PC-9 (cell line): ENCODE results near the gene HHLA2. TPM values are rescaled to one million over a fixed set of nuclear protein-coding genes. Genes with fewer than 3 reads are reported as not detected.

ENCODE experiments used
- BruUV-seq: library from RNA; stranded (reverse); fragments of 400-500 nt; replicated peaks from 2 replicates; lab custom pipeline; 2021; lab: Mats Ljungman, UMichigan
- CTCF ChIA-PET: fragments of 300-600 bp; sonication (Branson Sonifier 250); formaldehyde crosslinking; loops from one replicate; lab custom pipeline; 2022; ENCODE audit warnings: antibody characterized with exemption; lab: Charles Lee
- POLR2A ChIA-PET: fragments of 300-600 bp; sonication (Branson Sonifier 250); formaldehyde crosslinking; loops from one replicate; lab custom pipeline; 2022; ENCODE audit warnings: antibody characterized with exemption; ENCODE audit not compliant: unreplicated experiment; lab: Charles Lee
- DNase-seq, 2 experiments: peaks; one replicate each; pipeline versions ENCODE4 v3.0.0 to v3.0.0-alpha.2; 2015 to 2022; ENCODE audit warnings: mixed read lengths in 1 of 2
- H2AFZ ChIP-seq: fragments of 200-600 bp; sonication (generic); 2 replicates; pipeline ENCODE4 v1.8.1; 2017; ENCODE audit warnings: antibody characterized with exemption
- H3F3A ChIP-seq: fragments of 200-600 bp; sonication (generic); 2 replicates; pipeline ENCODE4 v1.8.1; 2017; ENCODE audit warnings: antibody characterized with exemption, mild to moderate bottlenecking, low read depth; ENCODE audit not compliant: insufficient read depth
- H3K27ac ChIP-seq: fragments of 200-600 bp; sonication (generic); 2 replicates; pipeline ENCODE4 v1.6.1; 2016; ENCODE audit warnings: mixed run types
- H3K27me3 ChIP-seq: fragments of 200-600 bp; sonication (generic); 2 replicates; pipeline ENCODE4 v1.6.1; 2016; ENCODE audit warnings: low read depth, mixed run types; ENCODE audit not compliant: insufficient read depth
- H3K36me3 ChIP-seq: fragments of 200-600 bp; sonication (generic); 2 replicates; pipeline ENCODE4 v1.6.1; 2016; ENCODE audit warnings: low read depth, mixed run types
- H3K4me1 ChIP-seq: fragments of 200-600 bp; sonication (generic); replicated peaks from 2 replicates; pipeline ENCODE4 v1.6.1; 2016; ENCODE audit warnings: mixed run types; ENCODE audit not compliant: insufficient read depth
- H3K4me2 ChIP-seq: fragments of 200-600 bp; sonication (generic); 2 replicates; pipeline ENCODE4 v1.6.1; 2017; ENCODE audit warnings: mixed run types
- H3K4me3 ChIP-seq: fragments of 200-600 bp; sonication (generic); 2 replicates; pipeline ENCODE4 v1.6.1; 2016; ENCODE audit warnings: mixed run types
- H3K79me2 ChIP-seq: fragments of 200-600 bp; sonication (generic); 2 replicates; pipeline ENCODE4 v1.6.1; 2017; ENCODE audit warnings: low read depth, mixed run types
- H3K9me2 ChIP-seq: fragments of 200-600 bp; sonication (generic); 2 replicates; pipeline ENCODE4 v1.8.1; 2017; ENCODE audit warnings: mild to moderate bottlenecking; ENCODE audit not compliant: insufficient read depth
- H3K9me3 ChIP-seq: fragments of 200-600 bp; sonication (generic); 2 replicates; pipeline ENCODE4 v1.8.1; 2016; ENCODE audit warnings: low read depth; ENCODE audit not compliant: insufficient read depth
- H4K20me1 ChIP-seq: fragments of 200-600 bp; sonication (generic); 2 replicates; pipeline ENCODE4 v1.8.1; 2017; ENCODE audit not compliant: insufficient read depth
- EZH2 ChIP-seq: fragments of 200-600 bp; sonication (generic); IDR thresholded peaks from 2 replicates; pipeline ENCODE4 v1.8.0; 2017; ENCODE audit warnings: antibody characterized with exemption, low read depth
- intact Hi-C: fragments of 100-400 bp; cut with micrococcal nuclease; formaldehyde crosslinking; loops from one replicate; pipeline ENCODE4 v1.10.0; 2022; ENCODE audit not compliant: unreplicated experiment
- total RNA-seq: library from RNA; stranded (reverse); gene quantifications from 2 replicates; pipeline ENCODE4 v1.2.3, GENCODE V29; 2021
- TF ChIP-seq, protein P1 (sequence below): fragments of 200-600 bp; sonication (generic); conservative IDR thresholded peaks from 2 replicates; pipeline ENCODE4 v1.6.1; 2017; ENCODE audit warnings: mixed run types, antibody characterized with exemption, mild to moderate bottlenecking, moderate library complexity

The HHLA2 gene
- total RNA-seq, 1 experiment from 2014 or later: not detected

- Histone ChIP-seq H3K4me1 (peaks cover 19% of the 10 kb centered on the region), H3K9me2 (no peaks in the 10 kb centered on the region), H3K27ac (no peak overlapping the region), H3K9me3 (no peaks in the 10 kb centered on the region), H3K79me2 (no peaks in the 10 kb centered on the region), H3K4me2 (no peak overlapping the region), H4K20me1 (no peaks in the 10 kb centered on the region), H2AFZ (no peak overlapping the region), H3K36me3 (no peaks in the 10 kb centered on the region), H3K27me3 (no peaks in the 10 kb centered on the region), H3F3A (no peaks in the 10 kb centered on the region), H3K4me3 (no peak overlapping the region)
- no TSS peak for BruUV-seq
- DNase-seq: no peak
- intact Hi-C loops: loop anchor here (2.0 to 10.0 kb wide), 9 partner anchors 69 to 731 kb away; partner anchors contain the start of genes CD47 and IFT57
- TF ChIP-seq, protein P1, sequence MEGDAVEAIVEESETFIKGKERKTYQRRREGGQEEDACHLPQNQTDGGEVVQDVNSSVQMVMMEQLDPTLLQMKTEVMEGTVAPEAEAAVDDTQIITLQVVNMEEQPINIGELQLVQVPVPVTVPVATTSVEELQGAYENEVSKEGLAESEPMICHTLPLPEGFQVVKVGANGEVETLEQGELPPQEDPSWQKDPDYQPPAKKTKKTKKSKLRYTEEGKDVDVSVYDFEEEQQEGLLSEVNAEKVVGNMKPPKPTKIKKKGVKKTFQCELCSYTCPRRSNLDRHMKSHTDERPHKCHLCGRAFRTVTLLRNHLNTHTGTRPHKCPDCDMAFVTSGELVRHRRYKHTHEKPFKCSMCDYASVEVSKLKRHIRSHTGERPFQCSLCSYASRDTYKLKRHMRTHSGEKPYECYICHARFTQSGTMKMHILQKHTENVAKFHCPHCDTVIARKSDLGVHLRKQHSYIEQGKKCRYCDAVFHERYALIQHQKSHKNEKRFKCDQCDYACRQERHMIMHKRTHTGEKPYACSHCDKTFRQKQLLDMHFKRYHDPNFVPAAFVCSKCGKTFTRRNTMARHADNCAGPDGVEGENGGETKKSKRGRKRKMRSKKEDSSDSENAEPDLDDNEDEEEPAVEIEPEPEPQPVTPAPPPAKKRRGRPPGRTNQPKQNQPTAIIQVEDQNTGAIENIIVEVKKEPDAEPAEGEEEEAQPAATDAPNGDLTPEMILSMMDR: no peak
- no peak for TF ChIP-seq EZH2
- POLR2A ChIA-PET: no interaction called here
- CTCF ChIA-PET: no interaction called here
Measured at GRCh38 chr3:108407886-108408285, 111.5 kb downstream of the HHLA2 start.

DNA sequence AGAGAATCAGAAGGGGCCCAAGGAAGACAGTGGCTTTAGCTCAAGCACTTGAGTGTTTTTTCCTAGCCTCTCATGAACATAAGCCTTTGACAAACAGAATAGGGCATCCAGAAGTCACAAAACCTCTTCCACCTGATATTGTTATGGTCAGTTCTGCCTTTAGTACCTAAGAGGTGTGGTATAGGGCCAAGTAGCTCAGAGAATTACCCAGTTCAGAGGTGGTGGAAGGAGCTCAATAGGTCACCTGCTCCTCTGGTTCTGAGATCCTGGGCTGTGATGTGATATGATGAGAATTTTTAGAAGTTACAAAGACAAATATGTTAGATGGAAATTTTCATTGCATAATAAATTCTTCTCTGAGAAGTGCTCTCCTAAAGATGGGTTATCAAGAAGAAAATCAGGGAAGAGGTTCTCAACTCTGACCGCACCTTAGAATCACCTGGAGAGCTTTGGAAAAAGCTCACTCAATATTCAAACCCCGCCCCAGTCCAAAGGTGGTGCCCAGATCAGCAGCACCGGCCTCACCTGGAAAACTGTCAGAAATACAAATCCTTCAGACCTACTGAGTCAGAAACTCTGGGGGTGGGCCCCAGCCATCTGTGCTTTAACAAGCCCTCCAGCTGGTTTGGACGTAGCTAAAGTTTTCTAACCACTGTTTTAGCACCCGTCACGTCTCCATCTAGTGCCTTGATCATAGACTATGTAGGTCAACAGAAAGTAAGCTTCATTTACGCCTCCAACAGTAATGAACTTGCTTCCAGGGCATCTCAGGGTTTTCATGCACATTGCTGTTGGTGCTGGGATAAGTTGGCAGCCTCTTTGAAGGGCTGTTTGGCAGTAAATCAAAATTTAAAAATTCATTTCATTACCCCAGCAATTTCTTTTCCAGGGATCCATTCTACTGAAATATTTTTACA, 112.8 kb downstream of the HHLA2 start:
- H3F3A ChIP-seq: no peaks in the 10 kb centered on the region
- H3K27ac ChIP-seq: no peak overlapping the region
- no peaks in the 10 kb centered on the region for H3K36me3 ChIP-seq
- H3K9me2 ChIP-seq: no peaks in the 10 kb centered on the region
- DNase-seq: no peak
- H3K4me1 ChIP-seq: peaks cover 23% of the 10 kb centered on the region
- no peaks in the 10 kb centered on the region for H3K79me2 ChIP-seq
- TF ChIP-seq, protein P1: no peak
- TF ChIP-seq EZH2: no peak
- H3K4me3 ChIP-seq: no peak overlapping the region
- no peaks in the 10 kb centered on the region for H3K9me3 ChIP-seq
- no TSS peak for BruUV-seq
- POLR2A ChIA-PET: no interaction called here
- no peaks in the 10 kb centered on the region for H3K27me3 ChIP-seq
- intact Hi-C loops: loop anchor here (5.0 to 10.0 kb wide), 8 partner anchors 68 to 732 kb away; partner anchors contain the start of gene IFT57
- CTCF ChIA-PET: no interaction called here
- H2AFZ ChIP-seq: no peak overlapping the region
- no peaks in the 10 kb centered on the region for H4K20me1 ChIP-seq
- H3K4me2 ChIP-seq: no peak overlapping the region

DNA sequence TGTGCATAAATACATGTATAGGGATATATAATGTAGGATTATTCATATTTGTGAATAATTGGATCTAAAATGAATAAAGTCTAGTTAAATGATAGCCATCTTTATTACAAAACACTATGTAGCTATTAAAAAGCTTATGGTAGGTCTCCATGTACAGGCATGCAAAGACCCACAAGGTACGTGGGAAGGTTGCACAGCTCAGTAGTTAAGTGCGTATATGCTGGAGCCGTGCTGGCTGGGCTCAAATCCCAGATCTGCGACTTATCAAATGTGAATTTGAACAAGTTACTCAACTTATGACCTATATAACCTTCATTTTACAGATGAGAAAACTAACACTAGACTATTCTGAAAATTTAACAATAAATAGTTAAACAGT, 113.4 kb downstream of the HHLA2 start:
- no peak overlapping the region for H2AFZ ChIP-seq
- H3K27me3 ChIP-seq: no peaks in the 10 kb centered on the region
- ChIA-PET POLR2A (no interaction called here), CTCF (no interaction called here)
- DNase-seq: no peak
- H3K27ac ChIP-seq: no peak overlapping the region
- no peaks in the 10 kb centered on the region for H3K9me2 ChIP-seq
- no peak overlapping the region for H3K4me3 ChIP-seq
- H3F3A ChIP-seq: no peaks in the 10 kb centered on the region
- intact Hi-C loops: loop anchor here (5.0 to 10.0 kb wide), 8 partner anchors 68 to 732 kb away; partner anchors contain the start of gene IFT57
- no peak for TF ChIP-seq EZH2
- TF ChIP-seq, protein P1: no peak
- no peaks in the 10 kb centered on the region for H3K9me3 ChIP-seq
- no peak overlapping the region for H3K4me2 ChIP-seq
- BruUV-seq: no TSS peak
- H4K20me1 ChIP-seq: no peaks in the 10 kb centered on the region
- H3K36me3 ChIP-seq: no peaks in the 10 kb centered on the region
- H3K4me1 ChIP-seq: peaks cover 23% of the 10 kb centered on the region
- no peaks in the 10 kb centered on the region for H3K79me2 ChIP-seq
